Astrocyte (in vitro differentiated cells and primary cell): Measurements from ENCODE around the gene NINL. TPM values are rescaled to one million over a fixed set of nuclear protein-coding genes. Genes with fewer than 3 reads are reported as not detected.

ENCODE experiments used
- DNase-seq: peaks from one replicate; pipeline ENCODE4 v3.0.0-alpha.2; 2010; ENCODE audit warnings: low read depth
- FAIRE-seq: peaks from 2 replicates; lab custom pipeline; 2011; peaks lifted over from hg19 to GRCh38; lab: Jason Lieb, UNC
- H2AFZ ChIP-seq: 2 replicates; pipeline ENCODE4 v1.6.0; 2012; ENCODE audit warnings: low read depth, low read length, inconsistent platforms
- H3K27ac ChIP-seq: 2 replicates; pipeline ENCODE4 v1.5.1; 2011; ENCODE audit warnings: low read depth, low read length, inconsistent platforms
- H3K27me3 ChIP-seq: 2 replicates; pipeline ENCODE4 v1.6.0; 2011; ENCODE audit warnings: low read length, inconsistent platforms; ENCODE audit not compliant: insufficient read depth
- H3K36me3 ChIP-seq: 2 replicates; pipeline ENCODE4 v1.5.1; 2011; ENCODE audit warnings: low read length, inconsistent platforms; ENCODE audit not compliant: insufficient read depth
- H3K4me1 ChIP-seq: 2 replicates; pipeline ENCODE4 v1.5.1; 2011; ENCODE audit warnings: low read length, inconsistent platforms; ENCODE audit not compliant: insufficient read depth
- H3K4me2 ChIP-seq: 2 replicates; pipeline ENCODE4 v1.6.0; 2012; ENCODE audit warnings: low read length, inconsistent platforms
- H3K4me3 ChIP-seq: 2 replicates; pipeline ENCODE4 v1.5.1; 2011; ENCODE audit warnings: low read depth, mild to moderate bottlenecking, low read length, inconsistent platforms; ENCODE audit not compliant: insufficient read depth
- H3K79me2 ChIP-seq: 2 replicates; pipeline ENCODE4 v1.6.0; 2012; ENCODE audit warnings: mild to moderate bottlenecking, low read length, inconsistent platforms; ENCODE audit not compliant: insufficient read depth
- H3K9ac ChIP-seq: 2 replicates; pipeline ENCODE4 v1.6.0; 2012; ENCODE audit warnings: mild to moderate bottlenecking, low read length, inconsistent platforms
- H3K9me3 ChIP-seq: 2 replicates; pipeline ENCODE4 v1.5.1; 2012; ENCODE audit warnings: low read depth, mild to moderate bottlenecking, low read length, inconsistent platforms; ENCODE audit not compliant: insufficient read depth
- H4K20me1 ChIP-seq: 2 replicates; pipeline ENCODE4 v1.6.0; 2012; ENCODE audit warnings: low read length, inconsistent platforms; ENCODE audit not compliant: insufficient read depth
- H3K27ac Mint-ChIP-seq: one replicate; pipeline ENCODE4 v1.8.0; 2021; ENCODE audit warnings: mild to moderate bottlenecking, mixed read lengths; ENCODE audit not compliant: unreplicated experiment
- H3K27me3 Mint-ChIP-seq: one replicate; pipeline ENCODE4 v1.8.0; 2021; ENCODE audit warnings: low read depth, mixed read lengths; ENCODE audit not compliant: unreplicated experiment
- H3K36me3 Mint-ChIP-seq: one replicate; pipeline ENCODE4 v1.8.0; 2021; ENCODE audit warnings: low read depth, mixed read lengths; ENCODE audit not compliant: unreplicated experiment
- H3K4me1 Mint-ChIP-seq: one replicate; pipeline ENCODE4 v1.8.0; 2021; ENCODE audit warnings: low read depth, mixed read lengths; ENCODE audit not compliant: unreplicated experiment
- H3K4me3 Mint-ChIP-seq: one replicate; pipeline ENCODE4 v1.8.0; 2021; ENCODE audit warnings: mild to moderate bottlenecking, moderate library complexity, mixed read lengths; ENCODE audit not compliant: unreplicated experiment
- H3K9me3 Mint-ChIP-seq: one replicate; pipeline ENCODE4 v1.8.0; 2021; ENCODE audit warnings: mild to moderate bottlenecking, mixed read lengths; ENCODE audit not compliant: unreplicated experiment
- CTCF ChIP-seq: IDR thresholded peaks from 2 replicates; pipeline ENCODE4 v1.5.1; 2011; ENCODE audit warnings: low read depth, mild to moderate bottlenecking, inconsistent platforms, low read length, moderate library complexity; ENCODE audit not compliant: insufficient read depth
- EZH2 ChIP-seq: IDR thresholded peaks from 2 replicates; pipeline ENCODE4 v1.6.1; 2012; ENCODE audit warnings: mild to moderate bottlenecking, low read length, inconsistent platforms; ENCODE audit not compliant: insufficient read depth
- total RNA-seq: library from RNA; stranded (reverse); gene quantifications from 2 replicates; pipeline ENCODE4 v1.2.1, GENCODE V29; 2021

Gene NINL
- total RNA-seq, 1 donor from 2014 or later: 10.2 TPM

GRCh38 chr20:25478889-25479568, 106.3 kb downstream of the NINL start:
- Histone ChIP-seq H3K9me3 (no peaks in the 10 kb centered on the region), H3K4me2 (no peak overlapping the region), H3K36me3 (no peaks in the 10 kb centered on the region), H3K27me3 (no peaks in the 10 kb centered on the region), H2AFZ (no peak overlapping the region), H3K4me3 (no peak overlapping the region), H4K20me1 (no peaks in the 10 kb centered on the region), H3K27ac (no peak overlapping the region), H3K79me2 (no peaks in the 10 kb centered on the region), H3K4me1 (no peaks in the 10 kb centered on the region), H3K9ac (no peak overlapping the region)
- H3K9me3 Mint-ChIP-seq: no peaks in the 10 kb centered on the region
- TF ChIP-seq CTCF (no peak), EZH2 (no peak)
- no peak overlapping the region for H3K27ac Mint-ChIP-seq
- H3K4me3 Mint-ChIP-seq: no peak overlapping the region
- DNase-seq (no peak), FAIRE-seq (no peak)
- H3K27me3 Mint-ChIP-seq: no peaks in the 10 kb centered on the region
- H3K4me1 Mint-ChIP-seq: no peaks in the 10 kb centered on the region
- peaks cover 19% of the 10 kb centered on the region for H3K36me3 Mint-ChIP-seq

- H3K79me2 ChIP-seq: no peaks in the 10 kb centered on the region
- Mint-ChIP-seq H3K27me3 (no peaks in the 10 kb centered on the region), H3K4me3 (no peak overlapping the region), H3K36me3 (peaks cover 19% of the 10 kb centered on the region), H3K9me3 (no peaks in the 10 kb centered on the region), H3K27ac (peak overlapping the region; percentile 58), H3K4me1 (no peaks in the 10 kb centered on the region)
- H3K4me2 ChIP-seq: no peak overlapping the region
- H3K4me3 ChIP-seq: no peak overlapping the region
- no peak overlapping the region for H2AFZ ChIP-seq
- no peaks in the 10 kb centered on the region for H3K27me3 ChIP-seq
- FAIRE-seq: no peak
- H3K27ac ChIP-seq: no peak overlapping the region
- no peaks in the 10 kb centered on the region for H4K20me1 ChIP-seq
- H3K9me3 ChIP-seq: no peaks in the 10 kb centered on the region
- no peak overlapping the region for H3K9ac ChIP-seq
- DNase-seq: no peak
- no peaks in the 10 kb centered on the region for H3K4me1 ChIP-seq
- no peak for TF ChIP-seq EZH2
- TF ChIP-seq CTCF: no peak
- no peaks in the 10 kb centered on the region for H3K36me3 ChIP-seq
Measured at GRCh38 chr20:25477014-25477882, 108.1 kb downstream of the NINL start.
